DOHH2 (cell line): ENCODE measurements around the gene TLCD5.

Experiments used
- H3F3A ChIP-seq: fragments of 200-600 bp; sonication (generic), shearing (Covaris generic); 2 replicates; pipeline ENCODE4 v1.6.0; 2016; ENCODE audit warnings: antibody characterized with exemption, mild to moderate bottlenecking; ENCODE audit not compliant: control insufficient read depth, insufficient read depth
- H3K27ac ChIP-seq: fragments of 200-600 bp; sonication (generic); 2 replicates; pipeline ENCODE4 v1.5.1; 2014; ENCODE audit warnings: low read depth, mild to moderate bottlenecking, low read length, moderate library complexity
- H3K27me3 ChIP-seq: fragments of 200-600 bp; sonication (generic); 2 replicates; pipeline ENCODE4 v1.6.1; 2014; ENCODE audit warnings: mild to moderate bottlenecking, low read length, mixed read lengths; ENCODE audit not compliant: control insufficient read depth
- H3K36me3 ChIP-seq: fragments of 200-600 bp; sonication (generic); 2 replicates; pipeline ENCODE4 v1.6.1; 2014; ENCODE audit warnings: mild to moderate bottlenecking, low read length, moderate library complexity, mixed read lengths; ENCODE audit not compliant: control insufficient read depth
- H3K4me1 ChIP-seq: fragments of 200-600 bp; sonication (generic); 2 replicates; pipeline ENCODE4 v1.6.1; 2014; ENCODE audit warnings: mild to moderate bottlenecking, low read length, mixed read lengths; ENCODE audit not compliant: control insufficient read depth
- H3K4me2 ChIP-seq: fragments of 200-600 bp; sonication (generic); 2 replicates; pipeline ENCODE4 v1.6.0; 2014; ENCODE audit warnings: mild to moderate bottlenecking, low read length, moderate library complexity
- H3K4me3 ChIP-seq: fragments of 200-600 bp; sonication (generic); 2 replicates; pipeline ENCODE4 v1.5.1; 2014; ENCODE audit warnings: mild to moderate bottlenecking, low read length, mixed read lengths
- H3K79me2 ChIP-seq: fragments of 200-600 bp; sonication (generic); 2 replicates; pipeline ENCODE4 v1.6.1; 2014; ENCODE audit warnings: mild to moderate bottlenecking, low read length, mixed read lengths; ENCODE audit not compliant: control insufficient read depth
- H3K9me2 ChIP-seq: fragments of 200-600 bp; sonication (generic); replicated peaks from 2 replicates; pipeline ENCODE4 v1.6.1; 2014; ENCODE audit warnings: mild to moderate bottlenecking, low read length, mixed read lengths; ENCODE audit not compliant: control insufficient read depth
- H3K9me3 ChIP-seq: fragments of 200-600 bp; sonication (generic); 2 replicates; pipeline ENCODE4 v1.6.1; 2014; ENCODE audit warnings: antibody characterized with exemption, low read length, mixed read lengths; ENCODE audit not compliant: control insufficient read depth, insufficient read depth
- H4K20me1 ChIP-seq: fragments of 200-600 bp; sonication (generic); 2 replicates; pipeline ENCODE4 v1.6.0; 2014; ENCODE audit warnings: low read depth, mild to moderate bottlenecking, antibody characterized with exemption, low read length, moderate library complexity; ENCODE audit not compliant: control insufficient read depth, insufficient read depth
- EZH2phosphoT487 ChIP-seq: fragments of 200-600 bp; sonication (generic); IDR thresholded peaks from 2 replicates; pipeline ENCODE4 v1.6.1; 2017; ENCODE audit warnings: borderline replicate concordance, mild to moderate bottlenecking, antibody characterized with exemption, low read length, moderate library complexity, mixed read lengths
- TF ChIP-seq, protein P1 (sequence below): fragments of 200-600 bp; sonication (generic); IDR thresholded peaks from one replicate; pipeline ENCODE4 v1.5.1; 2014; ENCODE audit warnings: antibody characterized with exemption, mild to moderate bottlenecking, low read depth, low read length; ENCODE audit not compliant: poor library complexity, severe bottlenecking

The TLCD5 gene

DNA sequence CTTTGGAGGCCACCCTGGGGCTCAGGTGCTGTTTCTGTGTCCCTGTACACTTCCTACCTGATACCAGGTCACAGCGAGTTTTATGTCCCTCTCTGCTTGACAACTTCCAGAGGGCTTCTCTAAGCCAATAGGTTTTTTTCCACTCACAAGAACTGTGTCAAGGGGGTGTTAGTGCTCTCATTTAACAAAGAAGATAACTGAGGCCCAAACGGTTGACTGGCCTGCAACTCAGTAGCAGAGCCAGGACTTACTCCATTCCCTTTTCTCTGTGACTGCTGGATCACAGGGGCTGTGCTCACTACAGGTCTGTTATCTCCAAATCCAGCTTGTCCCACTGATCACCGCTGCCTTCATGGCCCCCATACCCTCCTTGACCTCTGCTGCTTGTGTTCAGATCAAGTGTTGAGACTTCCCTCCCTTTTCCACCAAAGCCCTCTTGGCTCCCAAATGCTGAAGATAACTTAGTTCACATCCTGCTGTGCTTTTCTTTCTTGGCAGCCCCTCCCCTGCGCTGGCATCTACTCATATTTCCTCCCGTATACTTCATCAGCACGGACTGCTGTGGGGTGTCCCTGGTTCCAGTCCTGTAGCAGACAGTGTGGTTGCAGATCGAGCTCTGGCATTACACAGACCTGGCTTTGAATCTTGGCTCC lies 43.8 kb upstream of the TLCD5 start:
- TF ChIP-seq, protein P1, sequence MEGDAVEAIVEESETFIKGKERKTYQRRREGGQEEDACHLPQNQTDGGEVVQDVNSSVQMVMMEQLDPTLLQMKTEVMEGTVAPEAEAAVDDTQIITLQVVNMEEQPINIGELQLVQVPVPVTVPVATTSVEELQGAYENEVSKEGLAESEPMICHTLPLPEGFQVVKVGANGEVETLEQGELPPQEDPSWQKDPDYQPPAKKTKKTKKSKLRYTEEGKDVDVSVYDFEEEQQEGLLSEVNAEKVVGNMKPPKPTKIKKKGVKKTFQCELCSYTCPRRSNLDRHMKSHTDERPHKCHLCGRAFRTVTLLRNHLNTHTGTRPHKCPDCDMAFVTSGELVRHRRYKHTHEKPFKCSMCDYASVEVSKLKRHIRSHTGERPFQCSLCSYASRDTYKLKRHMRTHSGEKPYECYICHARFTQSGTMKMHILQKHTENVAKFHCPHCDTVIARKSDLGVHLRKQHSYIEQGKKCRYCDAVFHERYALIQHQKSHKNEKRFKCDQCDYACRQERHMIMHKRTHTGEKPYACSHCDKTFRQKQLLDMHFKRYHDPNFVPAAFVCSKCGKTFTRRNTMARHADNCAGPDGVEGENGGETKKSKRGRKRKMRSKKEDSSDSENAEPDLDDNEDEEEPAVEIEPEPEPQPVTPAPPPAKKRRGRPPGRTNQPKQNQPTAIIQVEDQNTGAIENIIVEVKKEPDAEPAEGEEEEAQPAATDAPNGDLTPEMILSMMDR = no peak
- no peak for TF ChIP-seq EZH2phosphoT487
- no peaks in the 10 kb centered on the region for H3K36me3 ChIP-seq
- no peaks in the 10 kb centered on the region for H4K20me1 ChIP-seq
- no peak overlapping the region for H3K4me2 ChIP-seq
- H3K27me3 ChIP-seq = peaks cover 7% of the 10 kb centered on the region
- H3K27ac ChIP-seq = no peak overlapping the region
- no peaks in the 10 kb centered on the region for H3F3A ChIP-seq
- no peaks in the 10 kb centered on the region for H3K79me2 ChIP-seq
- H3K9me2 ChIP-seq = no peaks in the 10 kb centered on the region
- no peaks in the 10 kb centered on the region for H3K4me1 ChIP-seq
- H3K4me3 ChIP-seq = no peak overlapping the region
- no peaks in the 10 kb centered on the region for H3K9me3 ChIP-seq

DNA sequence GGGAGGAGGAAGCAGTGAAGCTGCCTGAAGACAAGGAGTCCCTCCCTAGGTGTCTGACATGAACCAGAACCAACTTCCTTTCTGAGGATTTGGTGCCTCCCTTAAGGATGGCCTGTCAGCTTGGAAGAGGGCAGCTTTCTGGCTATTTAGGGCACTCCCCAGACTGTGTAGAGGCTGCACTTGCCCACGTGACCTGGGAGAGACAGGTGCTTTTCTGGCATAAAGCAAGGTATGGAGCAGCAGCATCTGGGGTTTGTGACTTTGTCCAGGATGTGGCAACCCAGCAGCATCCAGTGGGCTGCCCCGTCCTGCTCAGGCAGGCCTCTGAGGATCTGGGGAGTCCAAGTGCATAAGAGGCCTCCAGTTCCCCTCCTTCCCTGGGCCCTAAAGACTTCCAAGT lies 42.0 kb upstream of the TLCD5 start:
- H3K4me2 ChIP-seq = no peak overlapping the region
- no peaks in the 10 kb centered on the region for H3K9me2 ChIP-seq
- H3K4me1 ChIP-seq = no peaks in the 10 kb centered on the region
- H3K27me3 ChIP-seq = peaks cover 7% of the 10 kb centered on the region
- H3K4me3 ChIP-seq = no peak overlapping the region
- no peaks in the 10 kb centered on the region for H3K79me2 ChIP-seq
- no peak overlapping the region for H3K27ac ChIP-seq
- H3K36me3 ChIP-seq = no peaks in the 10 kb centered on the region
- H3K9me3 ChIP-seq = no peaks in the 10 kb centered on the region
- no peaks in the 10 kb centered on the region for H4K20me1 ChIP-seq
- no peak for TF ChIP-seq EZH2phosphoT487
- TF ChIP-seq, protein P1 = no peak
- H3F3A ChIP-seq = no peaks in the 10 kb centered on the region

DNA sequence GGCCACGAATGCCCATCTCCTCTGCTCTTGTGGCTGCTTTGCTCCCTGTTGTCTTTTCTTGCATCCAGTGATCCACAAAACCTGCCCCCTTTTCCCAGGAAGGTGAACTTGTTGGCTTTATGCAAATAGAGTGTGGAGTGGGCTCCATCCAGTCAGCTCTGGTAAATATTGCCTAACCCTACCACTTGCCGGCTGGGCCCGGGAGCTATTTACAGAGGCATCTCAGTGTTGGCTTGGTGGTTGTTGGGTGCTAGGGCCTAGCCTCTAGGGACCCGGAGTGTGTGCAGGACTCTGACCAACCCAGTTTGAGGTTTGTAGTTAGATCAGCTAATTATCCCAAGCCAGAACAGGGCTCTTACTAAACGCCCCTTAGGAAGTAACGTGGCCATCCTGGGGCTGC lies 40.8 kb upstream of the TLCD5 start:
- Histone ChIP-seq H4K20me1 (no peaks in the 10 kb centered on the region), H3K4me2 (no peak overlapping the region), H3K36me3 (no peaks in the 10 kb centered on the region), H3K9me3 (no peaks in the 10 kb centered on the region), H3K9me2 (no peaks in the 10 kb centered on the region), H3K27ac (no peak overlapping the region), H3F3A (no peaks in the 10 kb centered on the region), H3K79me2 (no peaks in the 10 kb centered on the region), H3K4me3 (no peak overlapping the region), H3K27me3 (peaks cover 7% of the 10 kb centered on the region), H3K4me1 (peaks cover 3% of the 10 kb centered on the region)
- TF ChIP-seq EZH2phosphoT487 = no peak
- TF ChIP-seq, protein P1 = no peak
